ENCODE data around the gene PTGER1. TPM values are rescaled to one million over a fixed set of nuclear protein-coding genes. Genes with fewer than 3 reads are reported as not detected.

The PTGER1 gene
- total and polyA plus RNA-seq, 9 of the 15 experiments (the other 6 are each of a cell fraction or from before 2014, with no cell fraction given): 0.06 to 0.36 (median 0.31) TPM; not detected in 5

DNA sequence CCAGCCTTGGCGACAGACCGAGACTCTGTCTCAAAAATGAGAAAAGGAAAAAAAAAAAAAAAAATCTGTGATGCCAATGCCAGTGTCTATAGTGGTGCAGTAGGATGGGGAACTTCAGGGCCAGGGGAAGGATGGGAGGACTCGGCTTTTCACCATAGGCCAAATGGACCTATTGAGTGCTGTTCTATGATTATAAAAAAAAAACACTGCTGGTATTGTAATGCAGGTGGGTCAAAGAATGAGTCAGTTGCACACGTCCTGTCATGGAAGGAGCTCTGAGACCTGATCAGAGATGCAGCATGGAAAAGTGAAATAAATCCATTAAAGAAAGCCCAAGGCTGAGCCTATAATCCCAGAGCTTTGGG, 36.1 kb upstream of the PTGER1 start:
- DNase-seq (ENCODE audit: extremely low read depth in 1 of 4, low spot score in 3 of 4) (no peak), ATAC-seq (no peak), FAIRE-seq (no peak)
- Histone ChIP-seq H3K9me3 (replicated peaks; ENCODE audit: control insufficient read depth, insufficient read depth, low read depth, low read length) (no peaks in the 10 kb centered on the region), H3K27me3 (ENCODE audit: control insufficient read depth in 2 of 2, insufficient read depth in 2 of 2, low read length in 2 of 2) (no peaks in the 10 kb centered on the region), H3K4me1 (replicated peaks in 1 of 2; ENCODE audit: control insufficient read depth in 2 of 2, insufficient read depth in 2 of 2, low read length in 2 of 2) (peaks cover 41 to 60% of the 10 kb centered on the region in 2 experiments), H3K79me2 (ENCODE audit: control insufficient read depth, insufficient read depth, low read length) (peaks cover 22% of the 10 kb centered on the region), H3K9me1 (ENCODE audit: control insufficient read depth, insufficient read depth, low read length) (no peaks in the 10 kb centered on the region), H2AFZ (ENCODE audit: low read depth, low read length) (no peak overlapping the region), H3K36me3 (ENCODE audit: control insufficient read depth, insufficient read depth, low read length) (peaks cover 26% of the 10 kb centered on the region), H3K4me2 (ENCODE audit: insufficient read depth, low read length) (no peak overlapping the region), H3K4me3 (no peak overlapping the region), H4K20me1 (replicated peaks; ENCODE audit: control insufficient read depth, insufficient read depth, low read length) (peaks cover 12% of the 10 kb centered on the region), H3K27ac (ENCODE audit: extremely low read depth, low read depth, low read length) (peak overlapping the region; percentile 3; the same call in 1 of the 3 replicates), H3K9ac (ENCODE audit: insufficient read depth in 1 of 2, low read depth in 2 of 2, low read length in 2 of 2) (no peak overlapping the region)
- POLR2A ChIA-PET: interaction anchor here (0.6 to 2.1 kb wide), 3 partner anchors 10 to 1444 kb away, joined by 3 to 5 read pairs (median 4); partner anchors contain the start of gene GIPC1
- 54% methylated on average over 4 of the region's 4 CpGs for WGBS (ENCODE audit: insufficient coverage, low coverage, missing lambda C conversion rate)
- in situ Hi-C loops (cut with MboI) (no loop called here), intact Hi-C loops (cut with micrococcal nuclease) (no loop called here)
- no TSS peak for BruUV-seq (replicated peaks)
- CTCF ChIA-PET (ENCODE audit: low intra/inter-chr PET ratio): interaction anchor here (0.5 to 0.6 kb wide), 2 partner anchors 265 to 656 kb away, joined by 4 to 5 read pairs; no protein-coding TSS in a partner anchor
- 0 out of 2 replicates have a peak, but pooled peaks have one; percentile 6 for TF ChIP-seq RBFOX2 (IDR thresholded peaks at IDR 0.05; ENCODE audit: low read depth, low read length)
- TF ChIP-seq, protein P1, sequence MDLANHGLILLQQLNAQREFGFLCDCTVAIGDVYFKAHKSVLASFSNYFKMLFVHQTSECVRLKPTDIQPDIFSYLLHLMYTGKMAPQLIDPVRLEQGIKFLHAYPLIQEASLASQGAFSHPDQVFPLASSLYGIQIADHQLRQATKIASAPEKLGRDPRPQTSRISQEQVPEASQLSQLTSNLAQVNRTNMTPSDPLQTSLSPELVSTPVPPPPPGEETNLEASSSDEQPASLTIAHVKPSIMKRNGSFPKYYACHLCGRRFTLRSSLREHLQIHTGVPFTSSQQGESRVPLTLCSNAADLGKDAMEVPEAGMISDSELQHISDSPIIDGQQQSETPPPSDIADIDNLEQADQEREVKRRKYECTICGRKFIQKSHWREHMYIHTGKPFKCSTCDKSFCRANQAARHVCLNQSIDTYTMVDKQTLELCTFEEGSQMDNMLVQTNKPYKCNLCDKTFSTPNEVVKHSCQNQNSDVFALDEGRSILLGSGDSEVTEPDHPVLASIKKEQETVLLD (IDR thresholded peaks at IDR 0.05): no peak
- no peak for TF ChIP-seq PRMT5 (CRISPR knock-in tag; IDR thresholded peaks at IDR 0.05)
- TF ChIP-seq, protein P2, sequence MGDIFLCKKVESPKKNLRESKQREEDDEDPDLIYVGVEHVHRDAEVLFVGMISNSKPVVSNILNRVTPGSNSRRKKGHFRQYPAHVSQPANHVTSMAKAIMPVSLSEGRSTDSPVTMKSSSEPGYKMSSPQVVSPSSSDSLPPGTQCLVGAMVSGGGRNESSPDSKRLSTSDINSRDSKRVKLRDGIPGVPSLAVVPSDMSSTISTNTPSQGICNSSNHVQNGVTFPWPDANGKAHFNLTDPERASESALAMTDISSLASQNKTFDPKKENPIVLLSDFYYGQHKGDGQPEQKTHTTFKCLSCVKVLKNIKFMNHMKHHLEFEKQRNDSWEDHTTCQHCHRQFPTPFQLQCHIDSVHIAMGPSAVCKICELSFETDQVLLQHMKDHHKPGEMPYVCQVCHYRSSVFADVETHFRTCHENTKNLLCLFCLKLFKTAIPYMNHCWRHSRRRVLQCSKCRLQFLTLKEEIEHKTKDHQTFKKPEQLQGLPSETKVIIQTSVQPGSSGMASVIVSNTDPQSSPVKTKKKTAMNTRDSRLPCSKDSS (IDR thresholded peaks at IDR 0.05; ENCODE audit: low read depth, partially characterized antibody): no peak
- TF ChIP-seq SMARCE1 (IDR thresholded peaks at IDR 0.05): no peak
- TF ChIP-seq CAMTA2 (CRISPR knock-in tag; conservative IDR thresholded peaks at IDR 0.05): no peak
- TF ChIP-seq, protein P3, sequence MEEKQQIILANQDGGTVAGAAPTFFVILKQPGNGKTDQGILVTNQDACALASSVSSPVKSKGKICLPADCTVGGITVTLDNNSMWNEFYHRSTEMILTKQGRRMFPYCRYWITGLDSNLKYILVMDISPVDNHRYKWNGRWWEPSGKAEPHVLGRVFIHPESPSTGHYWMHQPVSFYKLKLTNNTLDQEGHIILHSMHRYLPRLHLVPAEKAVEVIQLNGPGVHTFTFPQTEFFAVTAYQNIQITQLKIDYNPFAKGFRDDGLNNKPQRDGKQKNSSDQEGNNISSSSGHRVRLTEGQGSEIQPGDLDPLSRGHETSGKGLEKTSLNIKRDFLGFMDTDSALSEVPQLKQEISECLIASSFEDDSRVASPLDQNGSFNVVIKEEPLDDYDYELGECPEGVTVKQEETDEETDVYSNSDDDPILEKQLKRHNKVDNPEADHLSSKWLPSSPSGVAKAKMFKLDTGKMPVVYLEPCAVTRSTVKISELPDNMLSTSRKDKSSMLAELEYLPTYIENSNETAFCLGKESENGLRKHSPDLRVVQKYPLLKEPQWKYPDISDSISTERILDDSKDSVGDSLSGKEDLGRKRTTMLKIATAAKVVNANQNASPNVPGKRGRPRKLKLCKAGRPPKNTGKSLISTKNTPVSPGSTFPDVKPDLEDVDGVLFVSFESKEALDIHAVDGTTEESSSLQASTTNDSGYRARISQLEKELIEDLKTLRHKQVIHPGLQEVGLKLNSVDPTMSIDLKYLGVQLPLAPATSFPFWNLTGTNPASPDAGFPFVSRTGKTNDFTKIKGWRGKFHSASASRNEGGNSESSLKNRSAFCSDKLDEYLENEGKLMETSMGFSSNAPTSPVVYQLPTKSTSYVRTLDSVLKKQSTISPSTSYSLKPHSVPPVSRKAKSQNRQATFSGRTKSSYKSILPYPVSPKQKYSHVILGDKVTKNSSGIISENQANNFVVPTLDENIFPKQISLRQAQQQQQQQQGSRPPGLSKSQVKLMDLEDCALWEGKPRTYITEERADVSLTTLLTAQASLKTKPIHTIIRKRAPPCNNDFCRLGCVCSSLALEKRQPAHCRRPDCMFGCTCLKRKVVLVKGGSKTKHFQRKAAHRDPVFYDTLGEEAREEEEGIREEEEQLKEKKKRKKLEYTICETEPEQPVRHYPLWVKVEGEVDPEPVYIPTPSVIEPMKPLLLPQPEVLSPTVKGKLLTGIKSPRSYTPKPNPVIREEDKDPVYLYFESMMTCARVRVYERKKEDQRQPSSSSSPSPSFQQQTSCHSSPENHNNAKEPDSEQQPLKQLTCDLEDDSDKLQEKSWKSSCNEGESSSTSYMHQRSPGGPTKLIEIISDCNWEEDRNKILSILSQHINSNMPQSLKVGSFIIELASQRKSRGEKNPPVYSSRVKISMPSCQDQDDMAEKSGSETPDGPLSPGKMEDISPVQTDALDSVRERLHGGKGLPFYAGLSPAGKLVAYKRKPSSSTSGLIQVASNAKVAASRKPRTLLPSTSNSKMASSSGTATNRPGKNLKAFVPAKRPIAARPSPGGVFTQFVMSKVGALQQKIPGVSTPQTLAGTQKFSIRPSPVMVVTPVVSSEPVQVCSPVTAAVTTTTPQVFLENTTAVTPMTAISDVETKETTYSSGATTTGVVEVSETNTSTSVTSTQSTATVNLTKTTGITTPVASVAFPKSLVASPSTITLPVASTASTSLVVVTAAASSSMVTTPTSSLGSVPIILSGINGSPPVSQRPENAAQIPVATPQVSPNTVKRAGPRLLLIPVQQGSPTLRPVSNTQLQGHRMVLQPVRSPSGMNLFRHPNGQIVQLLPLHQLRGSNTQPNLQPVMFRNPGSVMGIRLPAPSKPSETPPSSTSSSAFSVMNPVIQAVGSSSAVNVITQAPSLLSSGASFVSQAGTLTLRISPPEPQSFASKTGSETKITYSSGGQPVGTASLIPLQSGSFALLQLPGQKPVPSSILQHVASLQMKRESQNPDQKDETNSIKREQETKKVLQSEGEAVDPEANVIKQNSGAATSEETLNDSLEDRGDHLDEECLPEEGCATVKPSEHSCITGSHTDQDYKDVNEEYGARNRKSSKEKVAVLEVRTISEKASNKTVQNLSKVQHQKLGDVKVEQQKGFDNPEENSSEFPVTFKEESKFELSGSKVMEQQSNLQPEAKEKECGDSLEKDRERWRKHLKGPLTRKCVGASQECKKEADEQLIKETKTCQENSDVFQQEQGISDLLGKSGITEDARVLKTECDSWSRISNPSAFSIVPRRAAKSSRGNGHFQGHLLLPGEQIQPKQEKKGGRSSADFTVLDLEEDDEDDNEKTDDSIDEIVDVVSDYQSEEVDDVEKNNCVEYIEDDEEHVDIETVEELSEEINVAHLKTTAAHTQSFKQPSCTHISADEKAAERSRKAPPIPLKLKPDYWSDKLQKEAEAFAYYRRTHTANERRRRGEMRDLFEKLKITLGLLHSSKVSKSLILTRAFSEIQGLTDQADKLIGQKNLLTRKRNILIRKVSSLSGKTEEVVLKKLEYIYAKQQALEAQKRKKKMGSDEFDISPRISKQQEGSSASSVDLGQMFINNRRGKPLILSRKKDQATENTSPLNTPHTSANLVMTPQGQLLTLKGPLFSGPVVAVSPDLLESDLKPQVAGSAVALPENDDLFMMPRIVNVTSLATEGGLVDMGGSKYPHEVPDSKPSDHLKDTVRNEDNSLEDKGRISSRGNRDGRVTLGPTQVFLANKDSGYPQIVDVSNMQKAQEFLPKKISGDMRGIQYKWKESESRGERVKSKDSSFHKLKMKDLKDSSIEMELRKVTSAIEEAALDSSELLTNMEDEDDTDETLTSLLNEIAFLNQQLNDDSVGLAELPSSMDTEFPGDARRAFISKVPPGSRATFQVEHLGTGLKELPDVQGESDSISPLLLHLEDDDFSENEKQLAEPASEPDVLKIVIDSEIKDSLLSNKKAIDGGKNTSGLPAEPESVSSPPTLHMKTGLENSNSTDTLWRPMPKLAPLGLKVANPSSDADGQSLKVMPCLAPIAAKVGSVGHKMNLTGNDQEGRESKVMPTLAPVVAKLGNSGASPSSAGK (IDR thresholded peaks at IDR 0.05): no peak
